DOHH2 (cell line): ENCODE measurements around the gene CNDP1.

Experiments
- H3F3A ChIP-seq: fragments of 200-600 bp; sonication (generic), shearing (Covaris generic); 2 replicates; pipeline ENCODE4 v1.6.0; 2016; ENCODE audit warnings: antibody characterized with exemption, mild to moderate bottlenecking; ENCODE audit not compliant: control insufficient read depth, insufficient read depth
- H3K27ac ChIP-seq: fragments of 200-600 bp; sonication (generic); 2 replicates; pipeline ENCODE4 v1.5.1; 2014; ENCODE audit warnings: low read depth, mild to moderate bottlenecking, low read length, moderate library complexity
- H3K27me3 ChIP-seq: fragments of 200-600 bp; sonication (generic); 2 replicates; pipeline ENCODE4 v1.6.1; 2014; ENCODE audit warnings: mild to moderate bottlenecking, low read length, mixed read lengths; ENCODE audit not compliant: control insufficient read depth
- H3K36me3 ChIP-seq: fragments of 200-600 bp; sonication (generic); 2 replicates; pipeline ENCODE4 v1.6.1; 2014; ENCODE audit warnings: mild to moderate bottlenecking, low read length, moderate library complexity, mixed read lengths; ENCODE audit not compliant: control insufficient read depth
- H3K4me1 ChIP-seq: fragments of 200-600 bp; sonication (generic); 2 replicates; pipeline ENCODE4 v1.6.1; 2014; ENCODE audit warnings: mild to moderate bottlenecking, low read length, mixed read lengths; ENCODE audit not compliant: control insufficient read depth
- H3K4me2 ChIP-seq: fragments of 200-600 bp; sonication (generic); 2 replicates; pipeline ENCODE4 v1.6.0; 2014; ENCODE audit warnings: mild to moderate bottlenecking, low read length, moderate library complexity
- H3K4me3 ChIP-seq: fragments of 200-600 bp; sonication (generic); 2 replicates; pipeline ENCODE4 v1.5.1; 2014; ENCODE audit warnings: mild to moderate bottlenecking, low read length, mixed read lengths
- H3K79me2 ChIP-seq: fragments of 200-600 bp; sonication (generic); 2 replicates; pipeline ENCODE4 v1.6.1; 2014; ENCODE audit warnings: mild to moderate bottlenecking, low read length, mixed read lengths; ENCODE audit not compliant: control insufficient read depth
- H3K9me2 ChIP-seq: fragments of 200-600 bp; sonication (generic); replicated peaks from 2 replicates; pipeline ENCODE4 v1.6.1; 2014; ENCODE audit warnings: mild to moderate bottlenecking, low read length, mixed read lengths; ENCODE audit not compliant: control insufficient read depth
- H3K9me3 ChIP-seq: fragments of 200-600 bp; sonication (generic); 2 replicates; pipeline ENCODE4 v1.6.1; 2014; ENCODE audit warnings: antibody characterized with exemption, low read length, mixed read lengths; ENCODE audit not compliant: control insufficient read depth, insufficient read depth
- H4K20me1 ChIP-seq: fragments of 200-600 bp; sonication (generic); 2 replicates; pipeline ENCODE4 v1.6.0; 2014; ENCODE audit warnings: low read depth, mild to moderate bottlenecking, antibody characterized with exemption, low read length, moderate library complexity; ENCODE audit not compliant: control insufficient read depth, insufficient read depth
- EZH2phosphoT487 ChIP-seq: fragments of 200-600 bp; sonication (generic); IDR thresholded peaks from 2 replicates; pipeline ENCODE4 v1.6.1; 2017; ENCODE audit warnings: borderline replicate concordance, mild to moderate bottlenecking, antibody characterized with exemption, low read length, moderate library complexity, mixed read lengths
- TF ChIP-seq, protein P1 (sequence below): fragments of 200-600 bp; sonication (generic); IDR thresholded peaks from one replicate; pipeline ENCODE4 v1.5.1; 2014; ENCODE audit warnings: antibody characterized with exemption, mild to moderate bottlenecking, low read depth, low read length; ENCODE audit not compliant: poor library complexity, severe bottlenecking

Gene CNDP1

GRCh38 chr18:74611765-74612164 is 77.5 kb downstream of the CNDP1 start:
- Histone ChIP-seq H3F3A (no peaks in the 10 kb centered on the region), H3K9me3 (no peaks in the 10 kb centered on the region), H3K36me3 (no peaks in the 10 kb centered on the region), H3K4me2 (no peak overlapping the region), H3K4me1 (peaks cover 9% of the 10 kb centered on the region), H3K79me2 (peaks cover 72% of the 10 kb centered on the region), H3K4me3 (no peak overlapping the region), H3K9me2 (no peaks in the 10 kb centered on the region), H4K20me1 (no peaks in the 10 kb centered on the region), H3K27ac (no peak overlapping the region), H3K27me3 (no peaks in the 10 kb centered on the region)
- TF ChIP-seq, protein P1, sequence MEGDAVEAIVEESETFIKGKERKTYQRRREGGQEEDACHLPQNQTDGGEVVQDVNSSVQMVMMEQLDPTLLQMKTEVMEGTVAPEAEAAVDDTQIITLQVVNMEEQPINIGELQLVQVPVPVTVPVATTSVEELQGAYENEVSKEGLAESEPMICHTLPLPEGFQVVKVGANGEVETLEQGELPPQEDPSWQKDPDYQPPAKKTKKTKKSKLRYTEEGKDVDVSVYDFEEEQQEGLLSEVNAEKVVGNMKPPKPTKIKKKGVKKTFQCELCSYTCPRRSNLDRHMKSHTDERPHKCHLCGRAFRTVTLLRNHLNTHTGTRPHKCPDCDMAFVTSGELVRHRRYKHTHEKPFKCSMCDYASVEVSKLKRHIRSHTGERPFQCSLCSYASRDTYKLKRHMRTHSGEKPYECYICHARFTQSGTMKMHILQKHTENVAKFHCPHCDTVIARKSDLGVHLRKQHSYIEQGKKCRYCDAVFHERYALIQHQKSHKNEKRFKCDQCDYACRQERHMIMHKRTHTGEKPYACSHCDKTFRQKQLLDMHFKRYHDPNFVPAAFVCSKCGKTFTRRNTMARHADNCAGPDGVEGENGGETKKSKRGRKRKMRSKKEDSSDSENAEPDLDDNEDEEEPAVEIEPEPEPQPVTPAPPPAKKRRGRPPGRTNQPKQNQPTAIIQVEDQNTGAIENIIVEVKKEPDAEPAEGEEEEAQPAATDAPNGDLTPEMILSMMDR: no peak
- TF ChIP-seq EZH2phosphoT487: no peak

GRCh38 chr18:74613381-74613780 is 79.1 kb downstream of the CNDP1 start:
- Histone ChIP-seq H3K4me3 (no peak overlapping the region), H3K79me2 (peaks cover 74% of the 10 kb centered on the region), H3K4me1 (peaks cover 9% of the 10 kb centered on the region), H3K27ac (no peak overlapping the region), H3K9me3 (no peaks in the 10 kb centered on the region), H3K9me2 (no peaks in the 10 kb centered on the region), H3K27me3 (no peaks in the 10 kb centered on the region), H4K20me1 (0 out of 2 replicates have a peak, but pooled peaks cover 3% of the 10 kb centered on the region), H3K4me2 (peak overlapping the region; percentile 14; the same call in 1 of the 2 replicates), H3K36me3 (no peaks in the 10 kb centered on the region), H3F3A (no peaks in the 10 kb centered on the region)
- TF ChIP-seq EZH2phosphoT487: no peak
- TF ChIP-seq, protein P1: no peak

- Histone ChIP-seq H3K36me3 (no peaks in the 10 kb centered on the region), H3K9me3 (no peaks in the 10 kb centered on the region), H3K4me3 (no peak overlapping the region), H3K4me1 (peaks cover 9% of the 10 kb centered on the region), H3K79me2 (peaks cover 58% of the 10 kb centered on the region), H4K20me1 (0 out of 2 replicates have a peak, but pooled peaks cover 3% of the 10 kb centered on the region), H3K27me3 (no peaks in the 10 kb centered on the region), H3K9me2 (no peaks in the 10 kb centered on the region), H3F3A (no peaks in the 10 kb centered on the region), H3K27ac (no peak overlapping the region), H3K4me2 (no peak overlapping the region)
- TF ChIP-seq EZH2phosphoT487: no peak
- TF ChIP-seq, protein P1: no peak
Measured at GRCh38 chr18:74616494-74616893, 82.2 kb downstream of the CNDP1 start.
